Tongue (tissue), 2 donors: ENCODE results near the gene SPRR4. TPM values are rescaled to one million over a fixed set of nuclear protein-coding genes. Genes with fewer than 3 reads are reported as not detected.
"Not testable (repeated sequence)": the region's sequence is repeated elsewhere in the genome, so short reads cannot be mapped to it uniquely, and the experiment has no call there.

Experiments used
- DNase-seq: peaks from one replicate; pipeline ENCODE4 v3.0.0-alpha.2; 2015
- total RNA-seq: library from RNA; depleted of rRNA; stranded (reverse); fragments of >200 nt; gene quantifications from one replicate; pipeline ENCODE4 v1.2.3, GENCODE V29; 2014

The SPRR4 gene
- total RNA-seq, 1 donor from 2014 or later: not detected

DNA sequence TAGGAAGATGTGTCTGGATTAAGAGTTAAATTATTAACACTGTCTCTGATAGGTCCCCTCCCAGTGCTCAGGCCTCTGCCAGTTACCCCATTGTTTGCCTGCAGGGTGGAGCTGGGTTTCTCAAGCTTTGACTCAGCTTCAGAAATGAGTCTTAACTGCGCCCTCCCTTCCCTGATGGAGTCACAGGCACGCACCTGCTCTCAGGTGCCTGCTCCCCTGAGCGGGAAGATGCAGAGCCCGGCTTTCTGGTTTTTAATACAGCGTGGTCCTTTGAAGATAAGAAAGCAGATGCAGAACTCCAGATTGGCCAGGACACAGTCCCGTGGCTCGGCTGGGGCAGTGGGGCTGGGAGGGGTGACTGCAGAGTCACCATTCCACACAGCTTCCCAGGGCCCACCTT lies 3.2 kb upstream of the SPRR4 start:
- DNase-seq: peak; percentile 47

DNA sequence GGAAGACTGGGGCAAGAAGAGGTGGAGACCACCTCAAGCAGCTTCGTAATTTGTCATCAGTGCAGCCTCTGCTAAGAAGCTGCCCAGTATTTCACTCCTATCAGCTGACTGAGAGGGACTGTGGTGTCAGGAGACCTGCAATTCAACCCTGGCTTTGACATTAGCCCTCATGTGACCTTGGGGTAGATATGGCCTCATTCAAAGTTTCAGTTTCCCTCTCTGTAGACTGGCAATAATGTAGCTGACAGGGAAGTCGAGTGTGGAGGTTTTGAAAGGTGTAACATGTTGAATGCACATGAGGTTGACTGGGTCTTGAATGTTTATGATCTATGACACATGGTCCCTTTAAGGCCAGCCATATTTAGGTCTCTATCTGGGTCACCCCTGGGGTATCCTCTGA lies 2.2 kb upstream of the SPRR4 start:
- DNase-seq: no peak

DNA sequence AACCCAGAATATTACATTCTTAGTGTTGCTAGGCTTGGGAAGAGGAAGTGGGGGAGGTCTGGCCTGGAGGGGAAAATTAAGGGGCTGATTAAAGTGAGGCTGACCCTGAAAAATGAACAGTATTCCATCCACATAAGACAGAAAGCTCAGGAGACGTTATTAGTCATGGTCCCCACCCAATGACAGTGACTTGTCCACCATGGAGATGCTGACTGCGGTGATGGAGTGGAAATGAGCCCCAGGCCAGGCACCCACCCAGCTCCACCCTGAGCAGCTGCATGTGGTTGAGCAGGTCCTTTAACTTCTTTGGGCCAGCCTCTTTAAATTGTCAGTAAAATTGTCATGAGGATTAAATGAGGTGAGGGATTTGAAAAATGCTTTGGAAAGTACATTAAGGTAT lies 1.4 kb upstream of the SPRR4 start:
- no peak for DNase-seq

GRCh38 chr1:152972196-152972886 lies 1.9 kb downstream of the SPRR4 start:
- no peak for DNase-seq

- no peak for DNase-seq
Observed at GRCh38 chr1:152976688-152977087, 6.2 kb downstream of the SPRR4 start.

- no peak for DNase-seq
Observed at GRCh38 chr1:152977614-152978013, 7.2 kb downstream of the SPRR4 start.

DNA sequence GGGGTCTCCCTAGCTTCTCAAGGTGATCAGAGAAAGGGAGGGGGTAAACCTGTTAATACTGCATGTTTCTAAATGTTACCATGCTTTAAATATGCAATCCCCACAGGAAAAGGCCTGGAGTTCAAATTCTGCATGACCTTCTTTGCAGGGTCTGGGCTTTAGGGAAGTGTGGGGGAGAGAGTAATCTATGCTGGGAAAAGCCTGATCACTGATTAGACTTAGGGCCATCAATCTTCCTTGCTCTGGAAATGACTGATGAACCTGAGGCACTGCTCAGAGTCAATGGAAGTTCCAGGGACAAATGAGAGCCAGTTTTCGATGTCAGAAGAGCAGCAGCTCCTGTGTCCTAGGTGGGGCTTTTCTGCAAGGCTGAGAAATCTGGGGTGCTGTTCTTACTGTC lies 10.2 kb downstream of the SPRR4 start:
- no peak for DNase-seq

GRCh38 chr1:152981146-152981871 lies 10.9 kb downstream of the SPRR4 start:
- no peak for DNase-seq

DNA sequence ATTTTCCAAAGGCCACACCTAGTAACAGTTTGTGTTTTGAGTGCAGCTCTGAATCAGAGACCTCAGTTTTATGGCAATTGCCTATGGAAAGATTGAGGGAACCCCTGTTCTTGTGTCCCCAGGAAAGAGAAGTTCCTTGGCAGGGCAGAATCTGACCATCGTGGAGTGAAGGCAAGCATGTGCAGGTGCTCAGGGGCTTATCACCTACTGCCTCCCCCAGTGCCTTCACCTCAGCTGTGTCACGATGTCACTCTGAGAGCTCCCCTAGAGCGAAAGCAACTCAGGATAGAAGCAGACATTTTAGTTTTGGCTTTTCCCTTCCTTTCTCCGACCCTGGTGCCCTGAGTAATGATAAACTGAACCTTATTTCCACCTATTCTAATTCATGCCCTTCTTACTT lies 11.6 kb downstream of the SPRR4 start:
- no peak for DNase-seq

DNA sequence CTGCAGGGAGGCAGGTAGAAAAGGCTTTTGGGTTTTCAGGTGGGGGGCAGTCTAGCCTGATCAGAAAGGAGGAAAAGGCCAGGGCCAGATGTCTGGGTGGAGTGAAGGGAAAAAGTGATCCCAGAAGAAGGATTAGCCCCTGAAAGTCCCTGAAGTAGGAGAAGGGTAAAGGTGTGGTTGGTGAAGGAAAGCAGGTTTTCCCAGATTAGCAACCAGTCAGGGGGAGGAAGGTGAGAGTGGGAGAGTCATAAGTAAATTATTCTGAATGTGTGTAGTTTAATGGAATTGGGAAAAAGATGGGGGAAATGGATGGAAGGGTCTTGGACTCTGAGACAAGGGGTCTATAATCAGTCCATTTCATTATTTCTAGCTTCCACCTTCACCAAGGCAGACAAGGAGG lies 12.8 kb downstream of the SPRR4 start:
- DNase-seq: no peak

DNA sequence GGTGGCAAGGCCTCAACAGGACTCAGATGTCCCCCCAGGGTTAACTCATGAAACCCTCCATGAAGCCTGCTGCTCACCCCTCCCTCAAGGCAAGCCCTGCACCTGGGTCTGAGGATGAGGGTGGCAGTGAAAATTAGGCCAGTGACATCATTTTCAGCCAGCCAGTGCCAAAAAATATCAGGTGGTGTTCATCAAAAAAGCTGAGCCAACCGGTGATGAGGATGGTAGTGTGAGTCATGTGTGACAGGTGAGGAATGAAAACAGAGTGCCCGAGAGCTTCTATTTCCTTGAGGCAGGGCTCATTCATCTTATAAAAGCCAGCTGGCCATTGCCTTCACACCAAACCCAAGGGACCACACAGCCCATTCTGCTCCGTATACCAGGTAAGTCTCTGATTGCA lies 13.3 kb downstream of the SPRR4 start, which contains the start of gene SPRR1A:
SPRR1A (plus strand) TSS at position 339 of the 400 bp plus-strand sequence. CDS start 1,150 bp downstream, outside the sequence.
- no peak for DNase-seq

DNA sequence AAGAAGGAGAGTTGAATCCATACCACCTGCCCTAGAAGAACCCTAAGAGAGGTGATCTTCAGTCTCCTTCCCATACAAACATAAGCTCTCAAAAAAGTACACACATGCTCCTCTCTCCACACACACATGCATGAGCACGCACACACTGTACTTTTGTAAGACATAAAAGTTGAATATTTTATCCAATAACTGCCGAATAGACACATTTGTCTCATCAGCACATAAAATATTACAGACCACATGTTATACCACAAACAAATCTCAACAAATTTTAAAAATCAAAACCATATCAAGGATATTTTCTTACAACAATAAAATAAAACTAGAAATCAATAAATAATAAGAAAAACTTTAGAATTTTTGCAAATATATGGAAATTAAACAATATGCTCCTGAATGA lies 16.1 kb downstream of the SPRR4 start:
- DNase-seq: no peak

GRCh38 chr1:152993186-152993585 lies 22.7 kb downstream of the SPRR4 start:
- no peak for DNase-seq

GRCh38 chr1:152995842-152996241 lies 25.4 kb downstream of the SPRR4 start:
- no peak for DNase-seq

GRCh38 chr1:152996633-152997400 lies 26.4 kb downstream of the SPRR4 start:
- peak; percentile 19 for DNase-seq

DNA sequence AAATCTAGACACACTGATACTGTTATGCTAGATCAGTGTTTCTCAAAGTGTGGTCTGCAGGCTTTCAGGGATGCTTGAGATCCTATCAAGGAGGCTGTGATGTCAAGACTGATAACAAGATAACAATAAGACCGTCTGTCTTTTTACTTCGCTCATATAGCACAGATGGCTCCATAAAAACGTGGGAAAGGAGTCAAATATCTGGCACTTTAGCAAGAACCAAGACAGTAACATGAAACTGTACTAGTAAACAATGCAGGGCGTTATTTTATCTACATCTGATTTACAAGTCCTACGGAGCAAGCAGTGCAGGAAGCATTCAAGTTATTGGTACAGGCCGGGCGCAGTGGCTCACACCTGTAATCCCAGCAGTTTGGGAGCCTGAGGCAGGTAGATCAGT lies 27.5 kb downstream of the SPRR4 start:
- no peak for DNase-seq

- no peak for DNase-seq
Observed at GRCh38 chr1:152998476-152998875, 28.0 kb downstream of the SPRR4 start.

DNA sequence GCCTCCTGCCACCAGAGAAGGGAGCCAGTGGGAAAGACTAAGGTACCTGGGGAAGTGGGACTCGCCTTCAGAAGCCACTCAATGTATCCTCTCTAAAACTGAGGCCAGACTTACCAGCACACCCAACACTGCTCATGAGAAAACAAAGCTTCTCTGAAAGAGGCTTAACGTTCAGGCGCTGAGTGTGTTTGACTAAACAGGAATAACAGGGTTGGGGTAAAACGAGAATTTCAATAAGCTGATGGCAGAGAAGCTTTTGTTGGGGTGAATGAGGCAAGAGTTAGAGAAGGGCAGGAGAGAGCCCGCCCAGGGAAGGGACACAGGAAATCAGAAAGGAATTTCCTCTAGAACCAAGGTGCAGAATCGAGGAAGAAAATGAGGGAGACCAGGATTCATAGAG lies 29.4 kb downstream of the SPRR4 start:
- peak; percentile 20 for DNase-seq

DNA sequence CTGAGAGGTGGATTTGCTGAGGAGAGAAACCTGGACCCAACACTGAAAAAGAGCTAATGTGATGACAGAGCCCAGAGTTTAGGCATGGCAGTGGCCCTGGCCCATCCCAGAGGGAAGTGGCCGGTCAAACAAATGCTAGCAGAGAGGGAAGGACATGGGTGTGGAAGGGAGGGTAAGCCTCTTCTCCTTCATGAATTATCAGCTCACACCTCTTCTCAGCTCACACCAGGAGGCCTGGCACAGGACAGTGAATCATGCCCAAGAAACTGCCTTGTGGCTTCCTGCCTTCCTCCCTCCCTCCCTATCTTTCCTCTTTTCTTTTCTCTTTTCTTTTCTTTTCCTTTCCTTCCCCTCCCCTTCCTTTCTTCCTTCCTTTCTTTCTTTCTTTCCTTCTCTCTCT lies 29.8 kb downstream of the SPRR4 start:
- DNase-seq: no peak

DNA sequence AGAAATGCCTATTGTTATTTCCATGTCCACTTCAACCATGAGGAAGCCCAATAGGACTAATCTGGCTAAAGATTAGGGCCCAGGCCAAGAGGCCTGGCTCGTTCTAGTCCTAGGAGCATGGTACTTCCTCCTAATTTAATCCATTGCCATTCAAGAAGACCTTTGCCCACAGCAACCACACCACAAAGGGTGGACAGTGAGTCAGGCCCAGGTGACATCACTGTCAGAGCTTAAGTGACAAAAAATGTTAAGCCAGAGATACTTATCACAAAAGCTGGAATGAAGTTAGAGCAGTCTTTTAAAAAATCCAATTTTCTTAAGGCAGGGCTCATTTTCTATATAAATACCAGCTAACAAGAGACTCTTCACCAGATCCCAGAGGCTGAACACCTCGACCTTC lies 30.9 kb downstream of the SPRR4 start, which contains the start of gene SPRR3:
SPRR3 (plus strand) TSS at position 368 of the 400 bp plus-strand sequence. CDS start 1,272 bp downstream, outside the sequence.
- DNase-seq: no peak

DNA sequence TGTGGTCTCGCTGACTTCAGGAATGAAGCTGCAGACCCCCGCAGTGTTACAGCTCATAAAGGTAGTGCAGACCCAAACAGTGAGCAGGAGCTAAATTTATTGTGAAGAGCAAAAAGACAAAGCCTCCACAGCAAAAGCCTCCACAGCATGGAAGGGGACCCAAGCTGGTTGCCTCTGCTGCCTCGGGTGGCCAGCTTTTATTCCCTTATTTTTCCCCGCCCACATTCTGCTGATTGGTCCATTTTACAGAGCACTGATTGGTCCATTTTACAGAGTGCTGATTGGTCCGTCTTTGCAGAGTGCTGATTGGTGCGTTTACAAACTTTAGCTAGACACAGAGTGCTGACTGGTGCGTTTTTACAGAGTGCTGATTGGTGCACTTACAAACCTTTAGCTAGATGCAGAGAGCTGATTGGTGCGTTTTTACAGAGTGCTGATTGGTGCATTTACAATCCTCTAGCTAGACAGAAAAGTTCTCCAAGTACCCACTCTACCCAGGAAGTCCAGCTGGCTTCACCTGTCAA lies 40.8 kb downstream of the SPRR4 start:
- DNase-seq: not testable (repeated sequence)

- DNase-seq: not testable (repeated sequence)
Observed at GRCh38 chr1:153021829-153022228, 51.4 kb downstream of the SPRR4 start.
